HL-60 (cell line): Measurements from ENCODE around the gene CCDC182.

Experiments
- DNase-seq, 2 experiments: peaks; one replicate each; pipeline ENCODE4 v3.0.0-alpha.2; 2010 to 2020; ENCODE audit warnings: low read depth in 1 of 2, low spot score in 1 of 2
- H3K27ac ChIP-seq: fragments of 250-450 bp; sonication (Bioruptor Pico); replicated peaks from 2 replicates; pipeline ENCODE4 v1.5.1; 2020; ENCODE audit warnings: mild to moderate bottlenecking, moderate library complexity
- H3K27me3 ChIP-seq: fragments of 250-450 bp; sonication (Bioruptor Pico); 2 replicates; pipeline ENCODE4 v1.5.1; 2021; ENCODE audit warnings: mild to moderate bottlenecking, moderate library complexity; ENCODE audit not compliant: insufficient read depth, poor library complexity, severe bottlenecking
- H3K4me3 ChIP-seq: replicated peaks from 2 replicates; pipeline ENCODE4 v1.5.1; 2011; ENCODE audit warnings: mild to moderate bottlenecking, control low read depth, low read length; ENCODE audit not compliant: insufficient read depth
- GABPA ChIP-seq: IDR thresholded peaks from 2 replicates; pipeline ENCODE4 v1.6.1; 2012; ENCODE audit warnings: low read depth
- POLR2AphosphoS5 ChIP-seq: IDR thresholded peaks from 2 replicates; pipeline ENCODE4 v1.6.1; 2012; ENCODE audit warnings: low read depth
- SPI1 ChIP-seq: IDR thresholded peaks from 2 replicates; pipeline ENCODE4 v1.6.1; 2012; ENCODE audit warnings: low read depth, mild to moderate bottlenecking, borderline replicate concordance
- long read RNA-seq: library from polyadenylated mRNA; unstranded; transcript quantifications from one replicate; pipeline ENCODE4 v2.0.0, GENCODE V29; 2020
- TF ChIP-seq, protein P1 (sequence below): IDR thresholded peaks from 2 replicates; pipeline ENCODE4 v1.6.1; 2012; ENCODE audit warnings: low read depth; ENCODE audit not compliant: insufficient replicate concordance
- TF ChIP-seq, protein P2 (sequence below): IDR thresholded peaks from one replicate; pipeline ENCODE4 v1.5.1; 2011; ENCODE audit warnings: low read length, control low read depth, inconsistent platforms; ENCODE audit not compliant: insufficient read depth

CCDC182 gene
- long read RNA-seq: 0 reads

DNA sequence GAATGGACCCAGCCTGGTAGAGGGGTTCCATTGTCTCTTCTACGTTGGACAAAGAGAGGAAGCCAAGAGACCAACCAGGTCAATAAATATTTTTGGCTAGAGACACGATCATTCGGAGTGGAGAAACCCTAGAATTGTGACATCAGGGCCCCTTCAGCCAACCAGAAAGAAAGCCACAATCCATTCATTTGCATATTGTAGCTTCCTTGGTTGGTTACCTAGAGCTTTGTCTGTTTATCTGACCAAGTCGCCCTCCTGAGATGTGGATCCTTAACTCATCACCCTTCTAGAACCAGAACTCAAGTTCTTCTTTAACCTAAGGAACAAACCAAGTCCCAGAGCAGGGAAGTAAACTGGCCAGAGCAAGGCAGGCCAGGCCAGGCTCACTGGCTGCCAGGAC, at the start of gene CCDC182:
CCDC182 (minus strand) TSS at position 58 of the 400 bp plus-strand sequence; CDS start at position 31, 27 bp downstream.
- DNase-seq: no peak

DNA sequence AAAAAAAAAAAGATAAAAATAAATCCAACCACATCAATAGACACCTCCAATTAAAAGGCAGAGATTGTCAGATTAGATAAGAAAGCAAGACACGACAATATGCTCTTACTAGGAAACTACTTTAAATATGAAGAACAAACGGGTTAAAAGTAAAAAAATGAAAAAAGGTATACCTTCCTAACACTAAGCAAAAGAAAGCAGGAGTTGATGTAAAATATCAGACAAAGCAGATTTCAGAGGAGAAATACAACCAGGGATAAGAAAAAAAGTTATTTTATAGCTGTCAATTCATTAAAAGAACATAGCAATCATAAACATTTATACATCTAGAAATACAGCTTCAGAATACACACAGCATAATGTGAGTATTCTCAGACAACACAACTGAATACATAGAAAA, 49.7 kb upstream of the CCDC182 start:
- Histone ChIP-seq H3K4me3 (no peak overlapping the region), H3K27ac (no peak overlapping the region), H3K27me3 (no peaks in the 10 kb centered on the region)
- no peak for DNase-seq
- no peak for TF ChIP-seq GABPA
- no peak for TF ChIP-seq POLR2AphosphoS5
- TF ChIP-seq, protein P1, sequence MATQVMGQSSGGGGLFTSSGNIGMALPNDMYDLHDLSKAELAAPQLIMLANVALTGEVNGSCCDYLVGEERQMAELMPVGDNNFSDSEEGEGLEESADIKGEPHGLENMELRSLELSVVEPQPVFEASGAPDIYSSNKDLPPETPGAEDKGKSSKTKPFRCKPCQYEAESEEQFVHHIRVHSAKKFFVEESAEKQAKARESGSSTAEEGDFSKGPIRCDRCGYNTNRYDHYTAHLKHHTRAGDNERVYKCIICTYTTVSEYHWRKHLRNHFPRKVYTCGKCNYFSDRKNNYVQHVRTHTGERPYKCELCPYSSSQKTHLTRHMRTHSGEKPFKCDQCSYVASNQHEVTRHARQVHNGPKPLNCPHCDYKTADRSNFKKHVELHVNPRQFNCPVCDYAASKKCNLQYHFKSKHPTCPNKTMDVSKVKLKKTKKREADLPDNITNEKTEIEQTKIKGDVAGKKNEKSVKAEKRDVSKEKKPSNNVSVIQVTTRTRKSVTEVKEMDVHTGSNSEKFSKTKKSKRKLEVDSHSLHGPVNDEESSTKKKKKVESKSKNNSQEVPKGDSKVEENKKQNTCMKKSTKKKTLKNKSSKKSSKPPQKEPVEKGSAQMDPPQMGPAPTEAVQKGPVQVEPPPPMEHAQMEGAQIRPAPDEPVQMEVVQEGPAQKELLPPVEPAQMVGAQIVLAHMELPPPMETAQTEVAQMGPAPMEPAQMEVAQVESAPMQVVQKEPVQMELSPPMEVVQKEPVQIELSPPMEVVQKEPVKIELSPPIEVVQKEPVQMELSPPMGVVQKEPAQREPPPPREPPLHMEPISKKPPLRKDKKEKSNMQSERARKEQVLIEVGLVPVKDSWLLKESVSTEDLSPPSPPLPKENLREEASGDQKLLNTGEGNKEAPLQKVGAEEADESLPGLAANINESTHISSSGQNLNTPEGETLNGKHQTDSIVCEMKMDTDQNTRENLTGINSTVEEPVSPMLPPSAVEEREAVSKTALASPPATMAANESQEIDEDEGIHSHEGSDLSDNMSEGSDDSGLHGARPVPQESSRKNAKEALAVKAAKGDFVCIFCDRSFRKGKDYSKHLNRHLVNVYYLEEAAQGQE: no peak
- TF ChIP-seq SPI1: no peak
- TF ChIP-seq, protein P2, sequence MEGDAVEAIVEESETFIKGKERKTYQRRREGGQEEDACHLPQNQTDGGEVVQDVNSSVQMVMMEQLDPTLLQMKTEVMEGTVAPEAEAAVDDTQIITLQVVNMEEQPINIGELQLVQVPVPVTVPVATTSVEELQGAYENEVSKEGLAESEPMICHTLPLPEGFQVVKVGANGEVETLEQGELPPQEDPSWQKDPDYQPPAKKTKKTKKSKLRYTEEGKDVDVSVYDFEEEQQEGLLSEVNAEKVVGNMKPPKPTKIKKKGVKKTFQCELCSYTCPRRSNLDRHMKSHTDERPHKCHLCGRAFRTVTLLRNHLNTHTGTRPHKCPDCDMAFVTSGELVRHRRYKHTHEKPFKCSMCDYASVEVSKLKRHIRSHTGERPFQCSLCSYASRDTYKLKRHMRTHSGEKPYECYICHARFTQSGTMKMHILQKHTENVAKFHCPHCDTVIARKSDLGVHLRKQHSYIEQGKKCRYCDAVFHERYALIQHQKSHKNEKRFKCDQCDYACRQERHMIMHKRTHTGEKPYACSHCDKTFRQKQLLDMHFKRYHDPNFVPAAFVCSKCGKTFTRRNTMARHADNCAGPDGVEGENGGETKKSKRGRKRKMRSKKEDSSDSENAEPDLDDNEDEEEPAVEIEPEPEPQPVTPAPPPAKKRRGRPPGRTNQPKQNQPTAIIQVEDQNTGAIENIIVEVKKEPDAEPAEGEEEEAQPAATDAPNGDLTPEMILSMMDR: no peak

More for the DNA sequence above, at the start of gene CCDC182:
- no peak within 1 kb of the TSS for H3K27ac ChIP-seq
- no peak within 1 kb of the TSS for H3K4me3 ChIP-seq
- TF ChIP-seq, protein P2: no peak
- TF ChIP-seq SPI1: no peak
- no peak for TF ChIP-seq POLR2AphosphoS5
- TF ChIP-seq GABPA: no peak
- TF ChIP-seq, protein P1: no peak
- H3K27me3 ChIP-seq: no peaks in the 10 kb centered on the region

DNA sequence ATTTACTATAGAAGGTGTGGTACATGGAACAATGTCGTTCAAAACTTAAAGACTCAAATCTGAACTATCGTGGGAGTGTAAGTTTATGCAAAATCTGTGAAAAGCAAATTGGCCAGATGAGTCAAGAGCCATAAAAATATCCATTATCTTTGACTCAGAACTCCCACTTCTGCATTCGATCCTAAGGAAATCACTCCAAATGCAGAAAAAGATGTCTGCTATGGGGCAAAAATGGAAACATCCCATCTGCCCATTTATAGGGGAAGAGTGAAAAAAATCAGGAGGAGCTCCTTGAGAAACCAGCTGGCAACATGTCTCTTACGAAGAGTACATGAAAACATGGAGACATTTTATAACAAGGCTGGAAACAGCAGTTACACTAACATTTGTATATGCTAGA, 43.6 kb upstream of the CCDC182 start:
- H3K27ac ChIP-seq: no peak overlapping the region
- TF ChIP-seq, protein P2: no peak
- TF ChIP-seq POLR2AphosphoS5 (no peak), SPI1 (no peak), GABPA (no peak)
- TF ChIP-seq, protein P1: no peak
- H3K27me3 ChIP-seq: peaks cover 3% of the 10 kb centered on the region
- no peak overlapping the region for H3K4me3 ChIP-seq
- no peak for DNase-seq
